AG04450 (cell line): ENCODE data around the gene TADA2B. TPM values are rescaled to one million over a fixed set of nuclear protein-coding genes. Genes with fewer than 3 reads are reported as not detected.

ENCODE experiments used
- CTCF ChIA-PET: fragments of 300-600, 350-600 bp; formaldehyde crosslinking; extraction: SDS; loops from one replicate; lab custom pipeline; 2022; ENCODE audit warnings: antibody characterized with exemption, inconsistent platforms; lab: Charles Lee
- POLR2A ChIA-PET: fragments of 350-600 bp; formaldehyde crosslinking; extraction: SDS; loops from one replicate; lab custom pipeline; 2021; ENCODE audit warnings: antibody characterized with exemption, inconsistent platforms; lab: Yijun Ruan, JAX
- DNase-seq: peaks from one replicate; pipeline ENCODE4 v3.0.0-alpha.2; 2011; ENCODE audit warnings: low read depth, low spot score
- H3K27ac ChIP-seq: one replicate; pipeline ENCODE4 v1.5.1; 2012; ENCODE audit warnings: low read depth, low read length, control low read depth
- H3K27me3 ChIP-seq: one replicate; pipeline ENCODE4 v1.6.0; 2012; ENCODE audit warnings: low read length; ENCODE audit not compliant: control insufficient read depth, insufficient read depth
- H3K4me3 ChIP-seq: 2 replicates; pipeline ENCODE4 v1.5.1; 2011; ENCODE audit warnings: mild to moderate bottlenecking, low read depth, low read length, control low read depth
- H3K9me3 ChIP-seq: 2 replicates; pipeline ENCODE4 v1.5.1; 2012; ENCODE audit warnings: low read length; ENCODE audit not compliant: control insufficient read depth, insufficient read depth
- polyA plus RNA-seq: library from polyadenylated mRNA; depleted of rRNA; stranded (reverse); fragments of >200 nt; gene quantifications from 2 replicates; pipeline ENCODE4 v1.2.3, GENCODE V29; 2011
- TF ChIP-seq, protein P1 (sequence below): IDR thresholded peaks from 2 replicates; pipeline ENCODE4 v1.5.1; 2011; ENCODE audit warnings: low read depth, low read length, control low read depth, inconsistent platforms

Gene TADA2B
- polyA plus RNA-seq, 1 experiment = 6.4 TPM

DNA sequence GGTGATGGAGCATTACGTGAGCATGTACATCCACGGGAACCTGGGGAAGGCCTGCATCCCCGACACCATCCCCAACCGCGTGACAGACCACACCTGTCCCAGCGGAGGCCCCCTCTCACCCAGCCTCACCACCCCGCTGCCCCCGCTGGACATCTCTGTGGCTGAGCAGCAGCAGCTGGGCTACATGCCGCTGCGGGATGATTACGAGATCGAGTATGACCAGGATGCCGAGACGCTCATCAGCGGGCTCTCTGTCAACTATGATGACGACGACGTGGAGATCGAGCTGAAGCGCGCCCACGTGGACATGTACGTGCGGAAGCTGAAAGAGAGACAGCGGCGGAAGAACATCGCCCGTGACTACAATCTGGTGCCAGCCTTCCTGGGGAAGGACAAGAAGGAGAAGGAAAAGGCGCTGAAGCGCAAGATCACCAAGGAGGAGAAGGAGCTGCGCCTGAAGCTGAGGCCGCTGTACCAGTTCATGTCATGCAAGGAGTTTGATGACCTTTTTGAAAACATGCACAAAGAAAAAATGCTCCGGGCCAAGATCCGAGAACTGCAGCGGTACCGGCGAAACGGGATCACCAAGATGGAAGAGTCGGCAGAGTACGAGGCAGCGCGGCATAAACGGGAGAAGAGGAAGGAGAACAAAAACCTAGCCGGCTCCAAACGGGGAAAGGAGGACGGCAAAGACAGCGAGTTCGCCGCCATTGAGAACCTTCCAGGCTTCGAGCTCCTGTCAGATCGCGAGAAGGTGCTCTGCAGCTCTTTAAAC is 11.1 kb downstream of the TADA2B start:
- POLR2A ChIA-PET = interaction anchor here (2.1 kb wide), 1 partner anchor 10 kb away, joined by 6 read pairs; the partner anchor contains the start of gene TADA2B

GRCh38 chr4:7055111-7055989 is 12.2 kb downstream of the TADA2B start:
- TF ChIP-seq, protein P1, sequence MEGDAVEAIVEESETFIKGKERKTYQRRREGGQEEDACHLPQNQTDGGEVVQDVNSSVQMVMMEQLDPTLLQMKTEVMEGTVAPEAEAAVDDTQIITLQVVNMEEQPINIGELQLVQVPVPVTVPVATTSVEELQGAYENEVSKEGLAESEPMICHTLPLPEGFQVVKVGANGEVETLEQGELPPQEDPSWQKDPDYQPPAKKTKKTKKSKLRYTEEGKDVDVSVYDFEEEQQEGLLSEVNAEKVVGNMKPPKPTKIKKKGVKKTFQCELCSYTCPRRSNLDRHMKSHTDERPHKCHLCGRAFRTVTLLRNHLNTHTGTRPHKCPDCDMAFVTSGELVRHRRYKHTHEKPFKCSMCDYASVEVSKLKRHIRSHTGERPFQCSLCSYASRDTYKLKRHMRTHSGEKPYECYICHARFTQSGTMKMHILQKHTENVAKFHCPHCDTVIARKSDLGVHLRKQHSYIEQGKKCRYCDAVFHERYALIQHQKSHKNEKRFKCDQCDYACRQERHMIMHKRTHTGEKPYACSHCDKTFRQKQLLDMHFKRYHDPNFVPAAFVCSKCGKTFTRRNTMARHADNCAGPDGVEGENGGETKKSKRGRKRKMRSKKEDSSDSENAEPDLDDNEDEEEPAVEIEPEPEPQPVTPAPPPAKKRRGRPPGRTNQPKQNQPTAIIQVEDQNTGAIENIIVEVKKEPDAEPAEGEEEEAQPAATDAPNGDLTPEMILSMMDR = no peak
- Histone ChIP-seq H3K27ac (peak overlapping the region; percentile 3), H3K4me3 (no peak overlapping the region), H3K9me3 (peaks cover 14% of the 10 kb centered on the region), H3K27me3 (no peaks in the 10 kb centered on the region)
- DNase-seq = no peak
- POLR2A ChIA-PET = interaction anchor here (2.1 kb wide), 1 partner anchor 11 kb away, joined by 6 read pairs; the partner anchor contains the start of gene TADA2B
- CTCF ChIA-PET = interaction anchor here (1.7 to 2.0 kb wide), 2 partner anchors 13 to 16 kb away, joined by 7 to 9 read pairs; partner anchors contain the start of gene TADA2B

More for the DNA sequence above, 11.1 kb downstream of the TADA2B start:
- CTCF ChIA-PET = interaction anchor here (1.7 to 2.0 kb wide), 2 partner anchors 11 to 17 kb away, joined by 7 to 9 read pairs; partner anchors contain the start of gene TADA2B
- no peak for DNase-seq
- Histone ChIP-seq H3K4me3 (no peak overlapping the region), H3K27me3 (no peaks in the 10 kb centered on the region), H3K27ac (no peak overlapping the region), H3K9me3 (peaks cover 14% of the 10 kb centered on the region)
- TF ChIP-seq, protein P1 = no peak

DNA sequence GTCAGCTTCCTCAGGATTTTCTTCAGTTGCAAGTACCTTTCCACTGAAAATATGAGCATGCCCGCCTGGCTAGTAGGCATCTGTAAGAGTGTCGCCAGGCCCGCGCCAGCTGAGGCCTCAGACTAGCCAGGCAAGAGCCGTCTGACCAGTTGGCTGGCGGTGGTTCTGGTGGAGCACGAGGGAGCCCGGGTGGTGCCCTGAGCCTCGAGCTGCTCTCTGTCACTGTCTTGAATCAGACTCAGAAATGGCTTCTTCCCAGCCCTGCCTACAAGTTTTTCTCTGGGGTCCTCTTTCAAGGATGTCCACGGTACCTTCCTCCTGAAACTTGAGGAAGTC is 12.8 kb downstream of the TADA2B start:
- no peaks in the 10 kb centered on the region for H3K27me3 ChIP-seq
- TF ChIP-seq, protein P1 = no peak
- peaks cover 14% of the 10 kb centered on the region for H3K9me3 ChIP-seq
- POLR2A ChIA-PET = no interaction called here
- H3K27ac ChIP-seq = no peak overlapping the region
- no peak for DNase-seq
- CTCF ChIA-PET = interaction anchor here (1.2 to 2.3 kb wide), 4 partner anchors 13 to 82 kb away, joined by 6 to 10 read pairs (median 8); partner anchors contain the start of gene TADA2B
- H3K4me3 ChIP-seq = no peak overlapping the region

- H3K27ac ChIP-seq = no peak overlapping the region
- TF ChIP-seq, protein P1 = no peak
- no peak for DNase-seq
- no peak overlapping the region for H3K4me3 ChIP-seq
- no peaks in the 10 kb centered on the region for H3K27me3 ChIP-seq
- ChIA-PET CTCF (interaction anchor here (0.6 to 1.4 kb wide), 4 partner anchors 16 to 85 kb away, joined by 3 to 6 read pairs (median 4); a partner anchor contains a TSS), POLR2A (no interaction called here)
- H3K9me3 ChIP-seq = peaks cover 9% of the 10 kb centered on the region
Measured at GRCh38 chr4:7058792-7059191, 15.6 kb downstream of the TADA2B start.
